Neural progenitor cell (in vitro differentiated cells): ENCODE results near the gene CDC25C. TPM values are rescaled to one million over a fixed set of nuclear protein-coding genes. Genes with fewer than 3 reads are reported as not detected.

ENCODE experiments used
- DNase-seq: peaks from one replicate; pipeline ENCODE4 v3.0.0-alpha.2; 2016; ENCODE audit warnings: low spot score
- H2AFZ ChIP-seq: fragments of 200-600 bp; sonication (generic); replicated peaks from 2 replicates; pipeline ENCODE4 v1.6.1; 2016; ENCODE audit warnings: antibody characterized with exemption
- H3F3A ChIP-seq: fragments of 200-600 bp; sonication (generic); 2 replicates; pipeline ENCODE4 v1.6.1; 2016; ENCODE audit warnings: antibody characterized with exemption, low read depth
- H3K27ac ChIP-seq: fragments of 200-600 bp; sonication (generic); 2 replicates; pipeline ENCODE4 v1.5.1; 2016; ENCODE audit warnings: mild to moderate bottlenecking
- H3K27me3 ChIP-seq: fragments of 200-600 bp; sonication (generic); 2 replicates; pipeline ENCODE4 v1.6.1; 2016; ENCODE audit warnings: mild to moderate bottlenecking, moderate library complexity
- H3K36me3 ChIP-seq: fragments of 200-600 bp; sonication (generic); 2 replicates; pipeline ENCODE4 v1.5.1; 2016
- H3K4me1 ChIP-seq: fragments of 200-600 bp; sonication (generic); 2 replicates; pipeline ENCODE4 v1.6.1; 2016; ENCODE audit warnings: mixed run types
- H3K4me2 ChIP-seq: fragments of 200-600 bp; sonication (generic); 2 replicates; pipeline ENCODE4 v1.6.1; 2016
- H3K4me3 ChIP-seq: fragments of 200-600 bp; sonication (generic); 2 replicates; pipeline ENCODE4 v1.5.1; 2016
- H3K79me2 ChIP-seq: fragments of 200-600 bp; sonication (generic); 2 replicates; pipeline ENCODE4 v1.6.1; 2016; ENCODE audit warnings: low read depth
- H3K9ac ChIP-seq: fragments of 200-600 bp; sonication (generic); 2 replicates; pipeline ENCODE4 v1.6.1; 2016
- H3K9me3 ChIP-seq: fragments of 200-600 bp; sonication (generic); 2 replicates; pipeline ENCODE4 v1.5.1; 2016; ENCODE audit warnings: low read depth
- H4K20me1 ChIP-seq: fragments of 200-600 bp; sonication (generic); 2 replicates; pipeline ENCODE4 v1.6.1; 2016; ENCODE audit warnings: low read depth
- H3K27ac Mint-ChIP-seq: 3 replicates; pipeline ENCODE4 v1.8.0; 2021; ENCODE audit warnings: mixed read lengths
- H3K27me3 Mint-ChIP-seq: 2 replicates; pipeline ENCODE4 v1.8.0; 2022; ENCODE audit warnings: low read depth, mild to moderate bottlenecking, inconsistent platforms, moderate library complexity, mixed read lengths; ENCODE audit not compliant: insufficient read depth
- H3K36me3 Mint-ChIP-seq: 3 replicates; pipeline ENCODE4 v1.8.0; 2021; ENCODE audit warnings: mixed read lengths
- H3K4me1 Mint-ChIP-seq: 3 replicates; pipeline ENCODE4 v1.8.0; 2021; ENCODE audit warnings: mixed read lengths
- H3K4me3 Mint-ChIP-seq: 3 replicates; pipeline ENCODE4 v1.8.0; 2021; ENCODE audit warnings: mild to moderate bottlenecking, moderate library complexity, mixed read lengths
- H3K9me3 Mint-ChIP-seq: 3 replicates; pipeline ENCODE4 v1.8.0; 2020; ENCODE audit warnings: mixed read lengths
- EZH2 ChIP-seq: fragments of 200-600 bp; sonication (generic); IDR thresholded peaks from 2 replicates; pipeline ENCODE4 v1.6.1; 2017; ENCODE audit warnings: antibody characterized with exemption, mild to moderate bottlenecking, moderate library complexity
- EZH2phosphoT487 ChIP-seq: fragments of 200-600 bp; sonication (generic); IDR thresholded peaks from 2 replicates; pipeline ENCODE4 v1.6.1; 2017; ENCODE audit warnings: antibody characterized with exemption
- total RNA-seq: library from RNA; depleted of rRNA; stranded (reverse); fragments of >200 nt; gene quantifications from 2 replicates; pipeline ENCODE4 v1.2.3, GENCODE V29; 2015; ENCODE audit warnings: low replicate concordance
- TF ChIP-seq, protein P1 (sequence below): fragments of 200-600 bp; sonication (generic); IDR thresholded peaks from 2 replicates; pipeline ENCODE4 v1.5.1; 2017; ENCODE audit warnings: antibody characterized with exemption, mild to moderate bottlenecking

The CDC25C gene
- total RNA-seq, 1 donor from 2014 or later: 48.6 TPM

DNA sequence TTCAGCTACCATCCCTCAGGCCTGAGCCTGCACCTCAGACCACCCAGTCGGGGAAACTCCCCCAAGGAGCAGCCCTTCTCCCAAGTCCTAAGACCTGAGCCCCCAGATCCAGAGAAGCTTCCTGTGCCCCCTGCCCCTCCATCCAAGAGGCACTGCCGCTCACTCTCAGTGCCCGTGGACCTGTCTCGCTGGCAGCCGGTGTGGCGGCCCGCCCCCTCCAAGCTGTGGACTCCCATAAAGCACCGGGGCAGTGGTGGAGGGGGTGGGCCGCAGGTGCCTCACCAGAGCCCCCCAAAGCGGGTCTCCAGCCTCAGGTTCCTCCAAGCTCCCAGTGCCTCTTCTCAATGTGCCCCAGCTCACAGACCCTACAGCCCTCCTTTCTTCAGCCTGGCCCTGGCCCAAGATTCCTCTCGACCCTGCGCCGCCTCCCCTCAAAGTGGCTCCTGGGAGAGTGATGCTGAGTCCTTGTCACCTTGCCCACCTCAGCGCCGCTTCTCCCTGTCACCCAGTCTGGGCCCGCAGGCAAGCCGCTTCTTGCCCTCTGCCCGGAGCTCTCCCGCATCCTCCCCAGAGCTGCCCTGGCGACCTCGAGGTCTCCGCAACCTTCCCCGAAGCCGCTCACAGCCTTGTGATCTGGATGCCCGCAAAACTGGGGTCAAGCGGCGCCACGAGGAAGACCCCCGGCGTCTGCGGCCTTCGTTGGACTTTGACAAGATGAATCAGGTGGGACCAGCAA lies 13.5 kb upstream of the CDC25C start:
- peaks cover 33% of the 10 kb centered on the region for H4K20me1 ChIP-seq
- Mint-ChIP-seq H3K9me3 (no peaks in the 10 kb centered on the region), H3K4me3 (no peak overlapping the region), H3K4me1 (peaks cover 8% of the 10 kb centered on the region), H3K27me3 (peaks cover 2% of the 10 kb centered on the region), H3K36me3 (peaks cover 47% of the 10 kb centered on the region), H3K27ac (no peak overlapping the region)
- no peak overlapping the region for H2AFZ ChIP-seq
- no peak overlapping the region for H3K4me3 ChIP-seq
- H3K4me2 ChIP-seq: no peak overlapping the region
- H3K4me1 ChIP-seq: peaks cover 8% of the 10 kb centered on the region
- DNase-seq: no peak
- H3K9me3 ChIP-seq: no peaks in the 10 kb centered on the region
- H3K36me3 ChIP-seq: peaks cover 6% of the 10 kb centered on the region
- H3K9ac ChIP-seq: no peak overlapping the region
- H3K79me2 ChIP-seq: peaks cover 49% of the 10 kb centered on the region
- TF ChIP-seq, protein P1, sequence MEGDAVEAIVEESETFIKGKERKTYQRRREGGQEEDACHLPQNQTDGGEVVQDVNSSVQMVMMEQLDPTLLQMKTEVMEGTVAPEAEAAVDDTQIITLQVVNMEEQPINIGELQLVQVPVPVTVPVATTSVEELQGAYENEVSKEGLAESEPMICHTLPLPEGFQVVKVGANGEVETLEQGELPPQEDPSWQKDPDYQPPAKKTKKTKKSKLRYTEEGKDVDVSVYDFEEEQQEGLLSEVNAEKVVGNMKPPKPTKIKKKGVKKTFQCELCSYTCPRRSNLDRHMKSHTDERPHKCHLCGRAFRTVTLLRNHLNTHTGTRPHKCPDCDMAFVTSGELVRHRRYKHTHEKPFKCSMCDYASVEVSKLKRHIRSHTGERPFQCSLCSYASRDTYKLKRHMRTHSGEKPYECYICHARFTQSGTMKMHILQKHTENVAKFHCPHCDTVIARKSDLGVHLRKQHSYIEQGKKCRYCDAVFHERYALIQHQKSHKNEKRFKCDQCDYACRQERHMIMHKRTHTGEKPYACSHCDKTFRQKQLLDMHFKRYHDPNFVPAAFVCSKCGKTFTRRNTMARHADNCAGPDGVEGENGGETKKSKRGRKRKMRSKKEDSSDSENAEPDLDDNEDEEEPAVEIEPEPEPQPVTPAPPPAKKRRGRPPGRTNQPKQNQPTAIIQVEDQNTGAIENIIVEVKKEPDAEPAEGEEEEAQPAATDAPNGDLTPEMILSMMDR: no peak
- TF ChIP-seq EZH2 (no peak), EZH2phosphoT487 (no peak)
- no peaks in the 10 kb centered on the region for H3K27me3 ChIP-seq
- peaks cover 13% of the 10 kb centered on the region for H3F3A ChIP-seq
- H3K27ac ChIP-seq: no peak overlapping the region

DNA sequence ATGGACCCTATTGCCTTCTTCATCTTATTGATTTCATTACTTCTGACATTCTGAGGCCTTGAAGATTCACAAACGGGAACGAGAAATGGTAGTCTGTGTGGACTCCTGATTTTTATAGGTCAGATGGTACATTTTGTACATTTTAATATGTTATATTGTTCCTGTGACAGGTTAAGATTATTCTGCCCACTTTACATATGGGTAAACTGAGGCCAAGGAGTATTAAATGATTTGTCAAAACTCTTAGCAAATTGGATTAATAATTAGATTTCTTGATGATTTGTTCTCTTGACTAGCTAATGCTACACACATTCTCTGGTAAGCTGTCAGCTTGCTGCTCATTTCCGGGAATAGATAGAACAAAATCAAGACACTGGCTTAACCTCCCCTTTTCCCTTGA lies 8.4 kb upstream of the CDC25C start:
- H3K9me3 ChIP-seq: no peaks in the 10 kb centered on the region
- no peaks in the 10 kb centered on the region for H3K27me3 ChIP-seq
- Mint-ChIP-seq H3K9me3 (no peaks in the 10 kb centered on the region), H3K36me3 (peaks cover 19% of the 10 kb centered on the region), H3K27me3 (peaks cover 7% of the 10 kb centered on the region), H3K4me3 (peak overlapping the region; percentile 98), H3K27ac (peak overlapping the region; percentile 87), H3K4me1 (peaks cover 28% of the 10 kb centered on the region)
- H2AFZ ChIP-seq: no peak overlapping the region
- peak overlapping the region; percentile 84 for H3K4me3 ChIP-seq
- TF ChIP-seq EZH2 (no peak), EZH2phosphoT487 (no peak)
- TF ChIP-seq, protein P1: no peak
- H3K27ac ChIP-seq: no peak overlapping the region
- H3K9ac ChIP-seq: peak overlapping the region; percentile 100
- no peaks in the 10 kb centered on the region for H3K36me3 ChIP-seq
- H3F3A ChIP-seq: peaks cover 19% of the 10 kb centered on the region
- H4K20me1 ChIP-seq: peaks cover 39% of the 10 kb centered on the region
- H3K79me2 ChIP-seq: peaks cover 68% of the 10 kb centered on the region
- no peak for DNase-seq
- peak overlapping the region; percentile 97 for H3K4me2 ChIP-seq
- peaks cover 24% of the 10 kb centered on the region for H3K4me1 ChIP-seq

DNA sequence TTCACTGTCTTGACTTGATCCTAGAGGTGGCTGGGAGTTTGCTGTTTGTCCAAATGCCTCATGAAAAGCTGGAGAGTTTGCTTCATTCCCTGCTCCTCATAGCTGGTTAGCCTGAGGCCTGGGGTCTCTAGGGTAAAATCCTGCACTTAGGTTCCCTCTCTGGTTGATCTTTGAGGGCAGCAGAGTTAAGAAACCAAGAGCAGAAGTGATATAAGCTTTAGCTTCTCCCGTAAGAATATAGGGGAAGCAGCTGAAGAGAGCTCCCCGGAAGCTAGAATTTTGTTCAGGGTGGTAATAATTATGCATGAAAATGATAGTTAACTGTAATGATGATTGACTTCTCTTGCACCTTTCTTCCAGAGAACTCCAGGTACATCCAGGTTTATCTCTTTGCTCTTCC lies 7.9 kb upstream of the CDC25C start:
- H3K4me1 ChIP-seq: peaks cover 24% of the 10 kb centered on the region
- Mint-ChIP-seq H3K4me3 (peak overlapping the region; percentile 98), H3K9me3 (no peaks in the 10 kb centered on the region), H3K27ac (peak overlapping the region; percentile 98), H3K4me1 (peaks cover 28% of the 10 kb centered on the region), H3K36me3 (peaks cover 16% of the 10 kb centered on the region), H3K27me3 (peaks cover 7% of the 10 kb centered on the region)
- H3F3A ChIP-seq: peaks cover 19% of the 10 kb centered on the region
- peak; percentile 20 for DNase-seq
- peak overlapping the region; percentile 97 for H3K4me2 ChIP-seq
- H3K27ac ChIP-seq: peak overlapping the region; percentile 100
- TF ChIP-seq EZH2phosphoT487: no peak
- TF ChIP-seq, protein P1: no peak
- no peak for TF ChIP-seq EZH2
- no peak overlapping the region for H2AFZ ChIP-seq
- peaks cover 35% of the 10 kb centered on the region for H4K20me1 ChIP-seq
- peaks cover 63% of the 10 kb centered on the region for H3K79me2 ChIP-seq
- peak overlapping the region; percentile 100 for H3K9ac ChIP-seq
- peak overlapping the region; percentile 84 for H3K4me3 ChIP-seq
- H3K36me3 ChIP-seq: no peaks in the 10 kb centered on the region
- no peaks in the 10 kb centered on the region for H3K27me3 ChIP-seq
- no peaks in the 10 kb centered on the region for H3K9me3 ChIP-seq
